ENCODE measurements around the gene KRT76. TPM values are rescaled to one million over a fixed set of nuclear protein-coding genes. Genes with fewer than 3 reads are reported as not detected.
"Not testable (repeated sequence)": the region's sequence is repeated elsewhere in the genome, so short reads cannot be mapped to it uniquely, and the experiment has no call there.

Gene KRT76
- total RNA-seq, 4 donors from 2014 or later: 0.15 TPM; not detected in 3

- Histone ChIP-seq H3K36me3 (no peaks in the 10 kb centered on the region), H3K9me3 (no peaks in the 10 kb centered on the region), H3K4me1 (peaks cover 0 to 9% (median 0%) of the 10 kb centered on the region in 3 donors), H3K27ac (no peak overlapping the region), H3K27me3 (peaks cover 18% of the 10 kb centered on the region), H3K4me3 (no peak overlapping the region)
- 82 to 83% methylated on average over 2 to 3 of the region's 4 CpGs for WGBS, 2 donors (ENCODE audit: low coverage in 1 of 2)
- no peak for TF ChIP-seq EP300 (IDR thresholded peaks at IDR 0.05)
- TF ChIP-seq POLR2AphosphoS5 (IDR thresholded peaks at IDR 0.05): no peak
- TF ChIP-seq CTCF (IDR thresholded peaks at IDR 0.05): no peak
- no peak for TF ChIP-seq POLR2A (IDR thresholded peaks at IDR 0.05)
- ATAC-seq: no peak
These were observed 21.0 kb upstream of the KRT76 start for GRCh38 chr12:52798003-52798670.

DNA sequence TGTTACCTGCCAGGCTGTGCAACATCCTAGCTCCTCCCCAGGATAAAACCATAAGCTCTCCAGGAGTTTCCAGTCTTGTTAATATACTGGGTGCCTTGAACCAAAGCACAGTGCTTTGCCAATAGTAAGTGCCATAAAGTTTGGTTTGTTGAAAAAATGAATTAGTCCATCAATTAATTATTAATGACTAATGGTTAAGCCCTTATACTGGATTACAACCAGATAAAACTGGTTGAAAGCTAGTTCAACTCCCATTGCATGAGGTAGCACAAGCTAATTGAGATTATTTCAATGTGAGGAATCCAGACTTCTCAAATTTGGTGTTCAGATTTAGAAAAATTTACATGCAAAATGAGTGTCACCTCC, 20.4 kb upstream of the KRT76 start:
- Histone ChIP-seq H3K4me1 (peaks cover 0 to 9% (median 0%) of the 10 kb centered on the region in 3 donors), H3K27ac (no peak overlapping the region), H3K4me3 (no peak overlapping the region), H3K27me3 (peaks cover 24% of the 10 kb centered on the region), H3K9me3 (no peaks in the 10 kb centered on the region), H3K36me3 (no peaks in the 10 kb centered on the region)
- TF ChIP-seq POLR2AphosphoS5 (IDR thresholded peaks at IDR 0.05) (no peak), EP300 (IDR thresholded peaks at IDR 0.05) (no peak)
- no peak for ATAC-seq

- Histone ChIP-seq H3K27me3 (peaks cover 28% of the 10 kb centered on the region), H3K9me3 (no peaks in the 10 kb centered on the region), H3K36me3 (no peaks in the 10 kb centered on the region), H3K27ac (no peak overlapping the region), H3K4me1 (peaks cover 0 to 9% (median 0%) of the 10 kb centered on the region in 3 donors), H3K4me3 (no peak overlapping the region)
- WGBS, 2 donors (ENCODE audit: low coverage in 1 of 2): 40 to 81% methylated on average over 1 to 3 of the region's 3 CpGs
- ATAC-seq: no peak
- no peak for TF ChIP-seq EP300 (IDR thresholded peaks at IDR 0.05)
- no peak for TF ChIP-seq CTCF (IDR thresholded peaks at IDR 0.05)
- no peak for TF ChIP-seq POLR2A (IDR thresholded peaks at IDR 0.05)
- no peak for TF ChIP-seq POLR2AphosphoS5 (IDR thresholded peaks at IDR 0.05)
These were observed 19.8 kb upstream of the KRT76 start for GRCh38 chr12:52796839-52797528.

DNA sequence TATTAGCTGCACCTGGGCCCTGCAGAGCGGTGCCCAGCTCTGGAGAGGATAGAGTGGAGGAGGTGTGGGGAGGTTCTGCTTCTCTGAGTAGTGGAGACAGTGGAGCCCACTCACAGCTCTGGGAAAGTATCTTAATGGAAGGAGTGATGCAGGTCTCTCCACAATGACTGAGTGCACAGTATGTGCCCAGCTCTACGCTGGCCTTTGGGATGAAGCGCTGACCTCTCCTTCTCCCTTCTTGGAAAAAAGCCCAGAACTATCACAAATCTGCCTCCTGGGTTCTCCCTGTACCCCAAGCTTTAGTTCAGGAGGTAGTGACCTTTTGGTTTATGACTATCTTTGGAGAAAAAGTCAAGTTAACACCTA, 19.3 kb upstream of the KRT76 start:
- H3K27ac ChIP-seq: no peak overlapping the region
- peaks cover 0 to 9% (median 0%) of the 10 kb centered on the region in 3 donors for H3K4me1 ChIP-seq
- H3K9me3 ChIP-seq: no peaks in the 10 kb centered on the region
- peaks cover 34% of the 10 kb centered on the region for H3K27me3 ChIP-seq
- H3K36me3 ChIP-seq: no peaks in the 10 kb centered on the region
- no peak overlapping the region for H3K4me3 ChIP-seq
- no peak for ATAC-seq
- 100% methylated on average over 2 of the region's 3 CpGs; no CpG with 5 or more reads in 1 of the 2 donors for WGBS, 2 donors (ENCODE audit: low coverage in 1 of 2)
- TF ChIP-seq EP300 (IDR thresholded peaks at IDR 0.05) (no peak), CTCF (IDR thresholded peaks at IDR 0.05) (no peak), POLR2A (IDR thresholded peaks at IDR 0.05) (no peak), POLR2AphosphoS5 (IDR thresholded peaks at IDR 0.05) (no peak)

DNA sequence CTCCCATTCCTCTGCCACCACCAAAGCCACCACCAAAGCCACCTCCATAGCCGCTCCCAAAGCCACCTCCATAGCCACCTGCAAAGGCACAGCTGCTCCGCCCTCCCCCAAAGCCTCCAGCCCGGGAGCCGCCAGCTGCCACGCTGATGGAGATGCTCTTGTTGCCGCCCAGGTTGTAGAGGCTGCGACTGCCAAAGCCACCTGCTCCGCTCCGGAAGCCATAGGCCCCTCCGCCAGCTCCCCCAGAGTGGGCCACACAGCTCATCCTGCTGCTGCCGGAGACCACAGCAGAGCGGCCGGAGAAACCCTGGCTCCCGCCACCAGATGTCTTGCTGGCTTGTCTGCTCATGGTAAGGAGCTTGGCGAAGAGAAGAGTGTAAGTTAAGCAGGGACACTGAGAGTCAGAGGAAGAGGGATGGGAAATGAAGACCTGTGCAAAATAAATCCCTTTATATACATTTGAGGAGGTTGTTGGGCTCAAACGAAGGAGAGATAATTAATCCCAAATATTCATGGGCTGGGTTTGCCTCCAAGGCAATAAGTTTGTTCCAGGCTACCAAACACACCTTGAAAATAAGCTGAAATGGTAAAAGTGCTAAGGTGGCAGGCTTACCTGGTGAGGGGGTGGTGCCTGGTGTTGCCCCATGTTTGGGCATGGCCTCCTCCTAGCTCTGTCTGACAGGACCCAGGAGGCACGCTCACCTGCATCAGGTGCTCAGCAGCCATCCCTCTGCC, 18.7 kb upstream of the KRT76 start, which contains the start of gene KRT3:
Gene KRT3, minus strand, starts transcription at position 424 of the 735 bp plus-strand sequence. Its CDS starts 75 bp downstream, at position 349.
- H3K4me3 ChIP-seq: no peak within 1 kb of the TSS
- ATAC-seq: no peak
- H3K9me3 ChIP-seq: no peaks in the 10 kb centered on the region
- WGBS, 2 donors (ENCODE audit: low coverage in 1 of 2): 60 to 89% methylated on average over 2 to 7 of the region's 17 CpGs
- no peak within 1 kb of the TSS for H3K27ac ChIP-seq
- peaks cover 0 to 6% (median 0%) of the 10 kb centered on the region in 3 donors for H3K4me1 ChIP-seq
- no peaks in the 10 kb centered on the region for H3K36me3 ChIP-seq
- peaks cover 39% of the 10 kb centered on the region for H3K27me3 ChIP-seq
- TF ChIP-seq EP300 (IDR thresholded peaks at IDR 0.05) (no peak), POLR2AphosphoS5 (IDR thresholded peaks at IDR 0.05) (no peak), CTCF (IDR thresholded peaks at IDR 0.05) (no peak), POLR2A (IDR thresholded peaks at IDR 0.05) (no peak)

DNA sequence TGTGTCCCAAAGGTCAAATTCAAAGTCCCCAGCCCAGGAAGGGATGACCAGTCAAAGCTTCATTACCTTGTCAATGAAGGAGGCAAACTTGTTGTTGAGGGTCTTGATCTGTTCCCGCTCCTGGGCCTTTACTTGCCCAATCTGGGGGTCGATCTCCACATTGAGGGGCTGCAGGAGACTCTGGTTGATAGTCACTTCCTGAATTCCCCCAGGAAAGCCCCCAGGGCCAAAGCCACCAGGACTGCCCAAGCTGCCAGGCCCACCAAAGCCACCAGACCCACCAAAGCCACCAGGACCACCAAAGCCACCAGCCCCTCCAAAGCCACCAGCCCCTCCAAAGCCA, 18.2 kb upstream of the KRT76 start:
- not testable (repeated sequence) for H3K4me1 ChIP-seq, H3K4me3 ChIP-seq, H3K27ac ChIP-seq, H3K36me3 ChIP-seq, ATAC-seq, H3K9me3 ChIP-seq
- H3K27me3 ChIP-seq: peaks cover 45% of the 10 kb centered on the region
- 100% methylated on average over 2 of the region's 2 CpGs; no CpG with 5 or more reads in 1 of the 2 donors for WGBS, 2 donors (ENCODE audit: low coverage in 1 of 2)

All from gastroesophageal sphincter (tissue), 4 donors.